ENCODE measurements around the gene CD4.

CD4 gene

DNA sequence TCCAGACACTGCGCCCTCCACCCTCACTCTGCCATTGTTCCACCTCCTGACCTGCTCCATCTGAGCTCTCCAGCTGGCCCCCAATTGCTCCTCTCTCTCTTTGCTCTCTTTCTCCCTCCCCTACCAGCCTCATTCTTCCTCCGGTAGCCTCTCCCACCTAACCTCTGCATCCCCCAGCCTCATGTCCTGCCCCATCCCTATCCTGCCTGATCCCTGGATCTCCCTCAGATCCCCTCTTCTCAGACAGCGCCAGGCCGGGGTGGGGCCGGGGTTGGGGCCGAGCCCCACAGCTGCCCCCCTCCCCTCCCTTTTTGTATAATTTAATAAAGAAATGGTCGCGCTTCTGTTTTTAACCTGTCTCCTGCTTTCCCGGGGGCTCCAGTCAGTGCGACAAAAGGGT is 18.7 kb upstream of the CD4 start:
- H3K4me1 Mint-ChIP-seq (ENCODE audit: low read depth) = peaks cover 48% of the 10 kb centered on the region
- no peaks in the 10 kb centered on the region for H3K9me3 Mint-ChIP-seq (ENCODE audit: low read depth)
- no peak overlapping the region for H3K27ac Mint-ChIP-seq
- peaks cover 3% of the 10 kb centered on the region for H3K36me3 Mint-ChIP-seq
- no peak overlapping the region for H3K4me3 Mint-ChIP-seq
- H3K27me3 Mint-ChIP-seq = peaks cover 6% of the 10 kb centered on the region

GRCh38 chr12:6771091-6771495 is 18.2 kb upstream of the CD4 start:
- Mint-ChIP-seq H3K27ac (no peak overlapping the region), H3K36me3 (peaks cover 3% of the 10 kb centered on the region), H3K4me3 (peak overlapping the region; percentile 85), H3K4me1 (ENCODE audit: low read depth) (peaks cover 50% of the 10 kb centered on the region), H3K9me3 (ENCODE audit: low read depth) (no peaks in the 10 kb centered on the region), H3K27me3 (peaks cover 6% of the 10 kb centered on the region)

- H3K36me3 Mint-ChIP-seq = peaks cover 3% of the 10 kb centered on the region
- peak overlapping the region; percentile 85 for H3K4me3 Mint-ChIP-seq
- peaks cover 54% of the 10 kb centered on the region for H3K4me1 Mint-ChIP-seq (ENCODE audit: low read depth)
- peak overlapping the region; percentile 86 for H3K27ac Mint-ChIP-seq
- peaks cover 6% of the 10 kb centered on the region for H3K27me3 Mint-ChIP-seq
- no peaks in the 10 kb centered on the region for H3K9me3 Mint-ChIP-seq (ENCODE audit: low read depth)
These were observed 17.6 kb upstream of the CD4 start for GRCh38 chr12:6771509-6772330.

DNA sequence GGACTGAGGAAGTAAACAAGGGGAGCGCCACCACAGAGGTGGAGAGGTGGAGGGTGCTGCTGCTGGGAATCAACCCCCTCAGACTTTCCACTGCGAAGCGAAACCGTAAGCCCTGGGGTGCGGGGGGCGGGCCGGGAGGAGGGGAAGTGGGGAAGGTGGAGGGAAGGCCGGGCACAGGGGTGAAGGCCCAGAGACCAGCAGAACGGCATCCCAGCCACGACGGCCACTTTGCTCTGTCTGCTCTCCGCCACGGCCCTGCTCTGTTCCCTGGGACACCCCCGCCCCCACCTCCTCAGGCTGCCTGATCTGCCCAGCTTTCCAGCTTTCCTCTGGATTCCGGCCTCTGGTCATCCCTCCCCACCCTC is 17.0 kb upstream of the CD4 start, which contains the start of gene LAG3:
Gene LAG3, plus strand, starts transcription at position 190 of the 365 bp plus-strand sequence. CDS start 333 bp downstream, outside the sequence.
- H3K4me3 Mint-ChIP-seq = peak within 1 kb of the TSS; percentile 85
- peaks cover 51% of the 10 kb centered on the region for H3K4me1 Mint-ChIP-seq (ENCODE audit: low read depth)
- peaks cover 3% of the 10 kb centered on the region for H3K36me3 Mint-ChIP-seq
- no peaks in the 10 kb centered on the region for H3K9me3 Mint-ChIP-seq (ENCODE audit: low read depth)
- H3K27me3 Mint-ChIP-seq = peaks cover 6% of the 10 kb centered on the region
- peak within 1 kb of the TSS; percentile 86 for H3K27ac Mint-ChIP-seq

GRCh38 chr12:6772726-6773589 is 16.4 kb upstream of the CD4 start:
- peak overlapping the region; percentile 76 for H3K27ac Mint-ChIP-seq

DNA sequence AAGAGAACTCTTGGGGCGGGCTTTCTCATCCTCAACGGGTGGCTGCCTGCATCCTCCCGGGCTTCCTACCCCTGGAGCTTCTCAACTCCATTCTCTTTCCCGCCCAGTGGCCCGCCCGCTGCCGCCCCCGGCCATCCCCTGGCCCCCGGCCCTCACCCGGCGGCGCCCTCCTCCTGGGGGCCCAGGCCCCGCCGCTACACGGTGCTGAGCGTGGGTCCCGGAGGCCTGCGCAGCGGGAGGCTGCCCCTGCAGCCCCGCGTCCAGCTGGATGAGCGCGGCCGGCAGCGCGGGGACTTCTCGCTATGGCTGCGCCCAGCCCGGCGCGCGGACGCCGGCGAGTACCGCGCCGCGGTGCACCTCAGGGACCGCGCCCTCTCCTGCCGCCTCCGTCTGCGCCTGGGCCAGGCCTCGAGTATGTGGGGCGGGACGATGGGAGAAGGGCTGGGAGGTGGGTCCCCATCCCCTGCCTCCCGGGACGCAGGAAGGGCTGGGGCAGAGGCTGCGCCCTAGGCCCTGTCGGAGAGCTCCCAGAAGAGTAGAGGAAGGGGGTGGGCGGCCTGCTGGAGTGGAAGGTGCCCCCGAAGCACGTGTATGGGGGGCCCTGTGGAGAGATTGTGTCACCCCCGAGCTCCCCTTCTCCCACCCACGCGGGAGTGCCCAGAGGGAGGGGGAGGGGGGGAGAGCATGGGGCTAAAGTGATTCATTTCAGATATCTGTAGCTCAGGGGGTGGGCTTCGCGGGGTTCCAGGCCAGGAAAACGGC is 15.6 kb upstream of the CD4 start:
- Mint-ChIP-seq H3K36me3 (peaks cover 3% of the 10 kb centered on the region), H3K4me1 (ENCODE audit: low read depth) (peaks cover 53% of the 10 kb centered on the region), H3K27me3 (no peaks in the 10 kb centered on the region), H3K4me3 (peak overlapping the region; percentile 86), H3K27ac (peak overlapping the region; percentile 85), H3K9me3 (ENCODE audit: low read depth) (no peaks in the 10 kb centered on the region)

More at GRCh38 chr12:6772726-6773589, 16.4 kb upstream of the CD4 start:
- peaks cover 2% of the 10 kb centered on the region for H3K27me3 Mint-ChIP-seq
- H3K4me1 Mint-ChIP-seq (ENCODE audit: low read depth) = peaks cover 46% of the 10 kb centered on the region
- no peaks in the 10 kb centered on the region for H3K9me3 Mint-ChIP-seq (ENCODE audit: low read depth)
- H3K36me3 Mint-ChIP-seq = peaks cover 3% of the 10 kb centered on the region
- H3K4me3 Mint-ChIP-seq = peak overlapping the region; percentile 85

GRCh38 chr12:6774499-6775062 is 14.7 kb upstream of the CD4 start:
- H3K9me3 Mint-ChIP-seq (ENCODE audit: low read depth) = no peaks in the 10 kb centered on the region
- H3K36me3 Mint-ChIP-seq = peaks cover 3% of the 10 kb centered on the region
- H3K4me3 Mint-ChIP-seq = peak overlapping the region; percentile 86
- no peaks in the 10 kb centered on the region for H3K27me3 Mint-ChIP-seq
- H3K27ac Mint-ChIP-seq = peak overlapping the region; percentile 85
- H3K4me1 Mint-ChIP-seq (ENCODE audit: low read depth) = peaks cover 58% of the 10 kb centered on the region

DNA sequence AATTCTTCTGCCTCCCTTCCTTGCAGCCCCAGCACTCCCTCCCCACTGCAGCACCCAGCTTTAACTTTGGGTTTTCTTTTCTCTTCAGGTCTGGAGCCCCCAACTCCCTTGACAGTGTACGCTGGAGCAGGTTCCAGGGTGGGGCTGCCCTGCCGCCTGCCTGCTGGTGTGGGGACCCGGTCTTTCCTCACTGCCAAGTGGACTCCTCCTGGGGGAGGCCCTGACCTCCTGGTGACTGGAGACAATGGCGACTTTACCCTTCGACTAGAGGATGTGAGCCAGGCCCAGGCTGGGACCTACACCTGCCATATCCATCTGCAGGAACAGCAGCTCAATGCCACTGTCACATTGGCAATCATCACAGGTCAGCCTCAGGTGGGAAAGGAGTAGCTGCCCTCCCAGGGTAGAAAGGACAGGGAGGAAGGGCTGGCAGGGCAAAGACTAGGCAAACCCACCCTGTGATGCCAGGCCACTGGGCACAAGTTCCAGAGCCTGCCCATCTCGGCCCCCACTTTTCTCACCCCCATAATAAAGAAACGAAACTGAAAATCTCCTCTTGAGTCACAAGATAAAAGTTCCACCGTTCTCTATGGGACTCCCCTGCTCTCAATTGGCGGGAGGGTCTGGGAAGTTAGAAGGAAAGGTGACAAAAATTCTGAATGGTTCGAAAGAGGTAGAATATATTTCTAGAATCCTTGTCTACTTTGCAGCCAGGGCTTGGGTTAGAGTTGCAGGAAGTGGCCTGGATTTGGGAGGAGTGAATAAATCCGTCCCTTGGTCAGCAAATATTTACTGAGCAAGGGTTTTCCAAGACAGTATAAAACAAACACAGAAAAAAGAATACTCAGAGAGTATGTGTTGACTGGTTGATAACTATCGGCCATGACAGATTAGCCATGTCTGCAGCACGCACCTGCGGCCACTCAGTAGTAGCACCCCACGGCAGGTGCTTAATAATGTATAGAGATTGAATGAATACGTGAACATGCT is 13.8 kb upstream of the CD4 start:
- Mint-ChIP-seq H3K4me3 (peak overlapping the region; percentile 86), H3K36me3 (peaks cover 3% of the 10 kb centered on the region)

DNA sequence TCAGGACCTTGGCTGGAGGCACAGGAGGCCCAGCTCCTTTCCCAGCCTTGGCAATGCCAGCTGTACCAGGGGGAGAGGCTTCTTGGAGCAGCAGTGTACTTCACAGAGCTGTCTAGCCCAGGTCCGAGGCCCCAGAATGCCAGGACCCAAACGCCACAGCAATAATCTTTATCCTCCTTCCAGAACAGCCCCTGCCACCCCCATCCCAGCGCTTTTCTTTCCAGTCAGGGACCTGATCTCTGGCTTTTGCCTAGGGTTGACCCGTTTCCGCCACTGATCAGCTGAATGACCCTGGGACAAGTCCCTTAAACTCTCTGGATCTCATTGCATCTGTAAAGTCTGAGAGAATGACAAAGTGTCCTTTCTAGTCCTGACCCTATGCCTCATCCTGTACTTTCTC is 11.9 kb upstream of the CD4 start:
- peaks cover 53% of the 10 kb centered on the region for H3K4me1 Mint-ChIP-seq (ENCODE audit: low read depth)
- no peak overlapping the region for H3K27ac Mint-ChIP-seq
- H3K27me3 Mint-ChIP-seq = no peaks in the 10 kb centered on the region
- H3K36me3 Mint-ChIP-seq = peaks cover 3% of the 10 kb centered on the region
- H3K9me3 Mint-ChIP-seq (ENCODE audit: low read depth) = no peaks in the 10 kb centered on the region
- no peak overlapping the region for H3K4me3 Mint-ChIP-seq

More for the DNA sequence above, 13.8 kb upstream of the CD4 start:
- Mint-ChIP-seq H3K27me3 (no peaks in the 10 kb centered on the region), H3K27ac (peak overlapping the region; percentile 85), H3K4me1 (ENCODE audit: low read depth) (peaks cover 65% of the 10 kb centered on the region), H3K9me3 (ENCODE audit: low read depth) (no peaks in the 10 kb centered on the region)

DNA sequence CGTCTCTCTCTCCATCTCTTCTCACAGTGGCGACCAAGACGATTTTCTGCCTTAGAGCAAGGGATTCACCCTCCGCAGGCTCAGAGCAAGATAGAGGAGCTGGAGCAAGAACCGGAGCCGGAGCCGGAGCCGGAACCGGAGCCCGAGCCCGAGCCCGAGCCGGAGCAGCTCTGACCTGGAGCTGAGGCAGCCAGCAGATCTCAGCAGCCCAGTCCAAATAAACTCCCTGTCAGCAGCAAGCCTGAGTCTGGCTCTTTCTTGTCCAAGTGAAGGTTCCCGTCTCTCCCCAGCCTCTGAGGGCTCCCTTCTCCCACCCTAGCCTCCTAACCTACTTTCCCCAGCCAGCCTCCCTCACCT is 11.1 kb upstream of the CD4 start:
- peaks cover 3% of the 10 kb centered on the region for H3K36me3 Mint-ChIP-seq
- no peaks in the 10 kb centered on the region for H3K27me3 Mint-ChIP-seq
- peak overlapping the region; percentile 67 for H3K27ac Mint-ChIP-seq
- H3K9me3 Mint-ChIP-seq (ENCODE audit: low read depth) = no peaks in the 10 kb centered on the region
- peaks cover 50% of the 10 kb centered on the region for H3K4me1 Mint-ChIP-seq (ENCODE audit: low read depth)
- peak overlapping the region; percentile 86 for H3K4me3 Mint-ChIP-seq

DNA sequence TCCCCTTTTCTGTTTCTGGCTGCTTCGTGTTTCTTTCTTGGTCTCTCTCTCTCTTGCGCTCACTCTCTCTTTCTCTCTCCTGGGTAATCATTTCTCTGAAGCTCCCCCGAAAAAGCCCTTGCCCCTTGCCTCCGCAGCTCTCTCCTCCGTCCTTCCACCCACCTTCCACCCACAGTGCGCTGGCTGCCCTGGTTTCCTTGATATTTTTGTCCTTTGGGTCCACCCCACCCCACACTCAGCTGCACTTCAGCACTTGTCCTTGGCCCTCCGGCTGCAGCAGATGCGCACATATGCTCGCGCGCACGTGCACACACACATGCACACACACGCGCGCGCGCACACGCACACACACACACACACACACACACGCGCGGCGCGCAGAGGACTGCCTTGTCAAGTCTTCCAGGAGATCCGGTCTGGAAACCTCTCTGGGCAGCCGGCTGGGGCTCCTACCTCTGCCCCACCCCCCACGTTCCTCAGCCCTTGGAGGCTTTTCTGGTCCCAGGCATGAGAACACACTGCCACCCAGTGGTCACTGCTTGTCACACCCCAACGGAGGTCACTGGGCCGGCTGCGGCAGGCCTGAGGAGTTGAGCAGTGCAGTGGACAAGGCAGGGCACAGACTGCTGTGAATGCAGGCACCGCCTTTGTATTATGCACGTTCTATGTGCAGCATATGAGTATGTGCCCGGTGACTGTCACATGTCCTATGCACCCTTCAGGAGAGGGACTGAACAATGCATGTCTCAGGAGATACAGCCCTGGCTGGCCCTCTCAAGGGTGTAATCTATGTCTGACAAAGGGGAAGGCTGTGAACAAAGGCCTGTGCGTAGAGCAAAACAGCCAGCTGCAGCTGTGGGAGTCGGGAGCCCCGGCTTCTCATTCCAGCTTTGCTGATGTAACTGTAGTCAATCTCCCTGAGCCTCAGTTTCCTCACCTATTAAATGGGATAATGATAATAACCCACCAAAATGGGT is 10.5 kb upstream of the CD4 start:
- H3K9me3 Mint-ChIP-seq (ENCODE audit: low read depth) = no peaks in the 10 kb centered on the region
- H3K4me1 Mint-ChIP-seq (ENCODE audit: low read depth) = peaks cover 47% of the 10 kb centered on the region
- peaks cover 3% of the 10 kb centered on the region for H3K36me3 Mint-ChIP-seq
- H3K27ac Mint-ChIP-seq = peak overlapping the region; percentile 67
- peak overlapping the region; percentile 86 for H3K4me3 Mint-ChIP-seq
- H3K27me3 Mint-ChIP-seq = no peaks in the 10 kb centered on the region

- H3K9me3 Mint-ChIP-seq (ENCODE audit: low read depth) = no peaks in the 10 kb centered on the region
- peak overlapping the region; percentile 1 for H3K4me3 Mint-ChIP-seq
- no peaks in the 10 kb centered on the region for H3K36me3 Mint-ChIP-seq
- peaks cover 41% of the 10 kb centered on the region for H3K4me1 Mint-ChIP-seq (ENCODE audit: low read depth)
- H3K27me3 Mint-ChIP-seq = no peaks in the 10 kb centered on the region
- H3K27ac Mint-ChIP-seq = no peak overlapping the region
These were observed 9.5 kb upstream of the CD4 start for GRCh38 chr12:6779708-6780432.
